K562 (cell line): ENCODE measurements around the gene HOXB7. TPM values are rescaled to one million over a fixed set of nuclear protein-coding genes. Genes with fewer than 3 reads are reported as not detected.

Source experiments
- CBX2 ChIP-seq: fragments of 200-600 bp; sonication (generic); IDR thresholded peaks from one replicate; pipeline ENCODE4 v1.6.1; 2012; ENCODE audit warnings: mild to moderate bottlenecking, low read length, inconsistent platforms; ENCODE audit not compliant: insufficient read depth, poor library complexity, severe bottlenecking
- CHD7 ChIP-seq: fragments of 200-600 bp; sonication (generic); IDR thresholded peaks from one replicate; pipeline ENCODE4 v1.6.1; 2012; ENCODE audit warnings: mild to moderate bottlenecking, low read depth, low read length, inconsistent platforms
- CREM ChIP-seq: IDR thresholded peaks from 2 replicates; pipeline ENCODE4 v1.6.1; 2014; ENCODE audit warnings: antibody characterized with exemption, low read depth
- FUS ChIP-seq: fragments of 200-400 bp; formaldehyde crosslinking; optimal IDR thresholded peaks from 2 replicates; pipeline ENCODE3; 2017; ENCODE audit warnings: low read depth, low read length
- HDAC3 ChIP-seq: fragments of 450-650 bp; IDR thresholded peaks from 2 replicates; pipeline ENCODE4 v1.6.1; 2018; ENCODE audit warnings: borderline replicate concordance, mild to moderate bottlenecking, moderate library complexity; ENCODE audit not compliant: partially characterized antibody
- JUN ChIP-seq, 2 experiments: sonication (generic) in 1 of 2; formaldehyde crosslinking in 1 of 2; IDR thresholded peaks; 2 replicates each; pipeline versions ENCODE4 v1.6.1 to v1.8.0; 2012 to 2022; ENCODE audit warnings: borderline replicate concordance in 2 of 2, mild to moderate bottlenecking in 2 of 2, improper control_type of control experiment in 1 of 2, low read depth in 1 of 2, low read length in 1 of 2, missing genetic modification reagents in 1 of 2
- NCOA1 ChIP-seq: fragments of 450-650 bp; IDR thresholded peaks from 2 replicates; pipeline ENCODE4 v1.6.1; 2016; ENCODE audit warnings: low read depth
- PKNOX1 ChIP-seq: fragments of 450-650 bp; IDR thresholded peaks from 2 replicates; pipeline ENCODE4 v1.6.1; 2016
- PRDM10 ChIP-seq: fragments of 450-650 bp; IDR thresholded peaks from 2 replicates; pipeline ENCODE4 v1.6.1; 2018; ENCODE audit not compliant: partially characterized antibody
- ZNF24 ChIP-seq: fragments of 450-650 bp; IDR thresholded peaks from 2 replicates; pipeline ENCODE4 v1.6.1; 2016
- ZNF780A ChIP-seq: fragments of 250-450 bp; sonication (Bioruptor Pico); IDR thresholded peaks from 2 replicates; pipeline ENCODE4 v1.5.0; 2021; ENCODE audit warnings: mild to moderate bottlenecking
- polyA plus RNA-seq, 8 experiments: library from polyadenylated mRNA; depleted of rRNA in 4 of 8; stranded (reverse) in 5 of 8; unstranded in 3 of 8; fragments of >200 nt; fragmentation: Nextera tagmentation in 2 of 8; fragmentation: Illumina TruSeq in 1 of 8; extraction: Ambion mirVana in 2 of 8; extraction: Trizol in 1 of 8; gene quantifications; 2 replicates each; pipeline versions ENCODE4 v1.2.1 to v1.2.3, GENCODE V29; 2011 to 2014; ENCODE audit warnings: inconsistent platforms in 1 of 8, missing spikeins in 1 of 8
- total RNA-seq, 7 experiments: library from RNA; depleted of rRNA in 6 of 7; stranded (reverse); fragments of >200 nt in 6 of 7; fragmentation: Illumina TruSeq in 2 of 7; extraction: Trizol in 2 of 7; gene quantifications; 2 replicates each; pipeline versions ENCODE4 v1.2.1 to v1.2.3, GENCODE V29; 2011 to 2021; ENCODE audit warnings: low replicate concordance in 1 of 7

HOXB7 gene
- total and polyA plus RNA-seq, 9 of the 15 experiments (the other 6 are each of a cell fraction or from before 2014, with no cell fraction given) = 5.5 to 16.7 (median 8.3) TPM

GRCh38 chr17:48625495-48626244 is 14.9 kb upstream of the HOXB7 start (continued):
- no peak for TF ChIP-seq PKNOX1
- no peak for TF ChIP-seq HDAC3
- no peak for TF ChIP-seq NCOA1
- TF ChIP-seq FUS = no peak
- no peak for TF ChIP-seq CHD7
- TF ChIP-seq CBX2 = no peak
- no peak for TF ChIP-seq PRDM10
- TF ChIP-seq ZNF24 = 0 out of 2 replicates have a peak, but pooled peaks have one; percentile 8
- no peak for TF ChIP-seq ZNF780A
- TF ChIP-seq CREM = no peak
- no peak for TF ChIP-seq JUN (IDR thresholded peaks at IDR 0.05; ENCODE audit: borderline replicate concordance, low read depth, low read length)
- TF ChIP-seq JUN (CRISPR knock-in tag; IDR thresholded peaks at IDR 0.05; ENCODE audit: borderline replicate concordance) = no peak
